Bronchial epithelial cell (primary cell): ENCODE measurements around the gene ACSL3. TPM values are rescaled to one million over a fixed set of nuclear protein-coding genes. Genes with fewer than 3 reads are reported as not detected.
A peak's percentile ranks its signal among the peaks of the same experiment; 100 is the strongest.
"Not testable (repeated sequence)": the region's sequence is repeated elsewhere in the genome, so short reads cannot be mapped to it uniquely, and the experiment has no call there.

Experiments used
- DNase-seq: peaks from one replicate; pipeline ENCODE4 v3.0.0-alpha.2; 2010; ENCODE audit warnings: low read depth
- FAIRE-seq: peaks from 2 replicates; lab custom pipeline; 2011; peaks lifted over from hg19 to GRCh38; lab: Jason Lieb, UNC
- H3K27me3 ChIP-seq: 2 replicates; pipeline ENCODE4 v1.5.1; 2011; ENCODE audit warnings: low read length; ENCODE audit not compliant: control insufficient read depth, insufficient read depth
- H3K36me3 ChIP-seq: 2 replicates; pipeline ENCODE4 v1.5.1; 2011; ENCODE audit warnings: low read length; ENCODE audit not compliant: control insufficient read depth, insufficient read depth
- H3K4me3 ChIP-seq: 2 replicates; pipeline ENCODE4 v1.5.1; 2011; ENCODE audit warnings: mild to moderate bottlenecking, low read depth, low read length, control low read depth
- CTCF ChIP-seq: IDR thresholded peaks from 2 replicates; pipeline ENCODE4 v1.5.1; 2011; ENCODE audit warnings: mild to moderate bottlenecking, moderate library complexity, low read length, control low read depth, inconsistent platforms; ENCODE audit not compliant: insufficient read depth, severe bottlenecking
- total RNA-seq: library from RNA; depleted of rRNA; stranded (reverse); fragments of >200 nt; gene quantifications from 2 replicates; pipeline ENCODE4 v1.2.1, GENCODE V29; 2014

Gene ACSL3
- total RNA-seq, 1 donor from 2014 or later, result 269 TPM

DNA sequence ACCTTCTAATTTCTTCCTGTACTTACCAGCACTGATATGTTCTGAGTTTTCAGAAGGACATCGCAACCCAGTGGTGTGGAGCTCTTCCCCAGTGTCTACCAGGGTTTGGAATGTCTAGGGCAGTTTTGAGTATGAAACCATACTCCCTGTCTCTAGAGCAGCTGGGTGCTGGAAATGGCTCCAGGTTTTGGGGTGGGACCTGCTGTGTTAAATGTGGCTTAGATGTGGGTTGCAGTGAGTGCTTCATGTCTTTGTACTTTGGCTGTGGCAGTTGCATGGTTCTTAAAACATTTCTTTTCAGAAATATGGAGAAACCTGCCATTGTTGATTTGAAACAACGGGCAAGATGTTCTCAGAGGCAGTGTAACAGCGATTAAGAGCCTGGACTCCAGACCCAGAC lies 48.5 kb downstream of the ACSL3 start:
- TF ChIP-seq CTCF, result no peak
- peaks cover 4% of the 10 kb centered on the region for H3K36me3 ChIP-seq
- no peak overlapping the region for H3K4me3 ChIP-seq
- H3K27me3 ChIP-seq, result no peaks in the 10 kb centered on the region
- no peak for DNase-seq
- FAIRE-seq, result no peak

DNA sequence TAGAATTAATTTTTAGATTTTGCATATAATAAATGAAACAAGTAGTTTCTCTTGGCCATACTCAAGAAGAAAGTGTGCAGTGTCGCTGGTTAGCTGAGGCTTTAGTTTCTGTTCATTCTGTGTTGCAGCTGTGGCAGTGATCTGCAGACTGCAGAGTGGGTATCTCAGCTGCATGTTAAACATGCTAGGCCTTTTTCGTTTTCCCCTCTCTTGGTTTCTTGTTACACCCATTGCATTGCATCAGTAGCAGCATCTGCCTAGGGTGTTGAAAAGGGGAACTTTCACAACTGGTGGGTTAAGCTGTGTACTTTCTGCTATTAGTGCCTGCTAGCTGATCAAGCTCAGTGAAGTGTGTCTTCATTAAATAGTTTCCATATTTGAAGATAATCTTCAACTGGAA lies 51.3 kb downstream of the ACSL3 start:
- FAIRE-seq (no peak), DNase-seq (no peak)
- no peaks in the 10 kb centered on the region for H3K27me3 ChIP-seq
- TF ChIP-seq CTCF, result no peak
- H3K4me3 ChIP-seq, result no peak overlapping the region
- peaks cover 4% of the 10 kb centered on the region for H3K36me3 ChIP-seq

GRCh38 chr2:222912776-222913175 lies 51.9 kb downstream of the ACSL3 start:
- no peaks in the 10 kb centered on the region for H3K27me3 ChIP-seq
- TF ChIP-seq CTCF, result no peak
- DNase-seq (no peak), FAIRE-seq (no peak)
- H3K36me3 ChIP-seq, result peaks cover 2% of the 10 kb centered on the region
- H3K4me3 ChIP-seq, result no peak overlapping the region

GRCh38 chr2:222915092-222915957 lies 54.5 kb downstream of the ACSL3 start:
- Histone ChIP-seq H3K36me3 (peaks cover 4% of the 10 kb centered on the region), H3K27me3 (no peaks in the 10 kb centered on the region), H3K4me3 (no peak overlapping the region)
- DNase-seq (peak; percentile 26), FAIRE-seq (no peak)
- peak; percentile 21 for TF ChIP-seq CTCF

DNA sequence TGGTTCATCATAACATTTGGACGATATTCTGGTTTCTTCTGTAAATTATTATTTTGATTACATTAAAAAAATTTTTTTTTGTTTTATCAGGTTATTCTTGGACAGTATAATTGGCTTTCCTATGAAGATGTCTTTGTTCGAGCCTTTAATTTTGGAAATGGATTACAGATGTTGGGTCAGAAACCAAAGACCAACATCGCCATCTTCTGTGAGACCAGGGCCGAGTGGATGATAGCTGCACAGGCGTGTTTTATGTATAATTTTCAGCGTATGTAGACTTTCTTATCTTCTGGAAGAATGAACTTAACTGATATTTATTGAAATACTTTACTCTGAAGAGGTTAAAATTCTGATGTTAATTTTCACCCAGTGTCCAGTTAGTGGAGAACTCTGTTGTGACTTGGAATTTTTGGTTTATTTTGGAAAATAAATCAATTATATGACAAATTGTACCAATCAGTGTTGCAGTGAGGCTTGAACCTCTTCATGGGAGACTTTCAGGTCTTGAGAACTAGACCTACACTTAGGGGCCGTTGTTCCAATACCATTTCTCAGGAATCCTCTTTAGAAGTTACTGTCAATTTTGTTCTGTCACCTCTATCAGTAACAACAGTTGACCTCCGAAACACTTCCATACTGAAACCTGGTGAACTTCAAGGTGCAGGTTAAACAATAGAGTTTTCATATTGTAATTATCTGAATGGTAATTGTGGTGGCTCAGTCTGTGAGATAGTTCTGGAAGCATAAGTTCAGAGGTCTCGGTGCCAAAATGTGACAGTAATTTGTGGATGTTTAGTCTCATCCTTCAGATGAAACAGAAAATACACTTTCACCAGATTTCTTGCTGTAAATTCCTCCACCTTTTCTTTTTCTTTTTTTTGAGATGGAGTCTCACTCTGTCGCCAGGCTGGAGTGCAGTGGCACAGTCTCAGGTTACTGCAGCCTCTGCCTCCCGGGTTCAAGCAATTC lies 55.7 kb downstream of the ACSL3 start:
- Histone ChIP-seq H3K4me3 (no peak overlapping the region), H3K36me3 (peaks cover 3% of the 10 kb centered on the region), H3K27me3 (no peaks in the 10 kb centered on the region)
- TF ChIP-seq CTCF, result no peak
- no peak for FAIRE-seq
- DNase-seq, result no peak

DNA sequence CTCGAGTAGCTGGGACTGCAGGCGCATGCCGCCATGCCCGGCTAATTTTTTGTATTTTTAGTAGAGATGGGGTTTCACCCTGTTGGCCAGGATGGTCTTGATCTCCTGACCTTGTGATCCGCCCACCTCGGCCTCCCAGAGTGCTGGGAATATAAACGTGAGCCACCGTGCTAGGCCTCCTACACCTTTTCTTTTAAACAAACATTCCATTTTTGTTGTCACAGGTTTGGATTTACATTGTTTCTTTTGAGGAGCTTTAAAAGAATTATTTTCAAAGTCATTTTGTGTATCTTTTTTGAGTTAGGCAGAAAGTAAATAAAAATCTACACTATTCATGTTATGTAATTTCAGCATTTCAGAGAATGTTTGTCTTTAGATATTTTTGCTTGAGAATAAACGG lies 56.4 kb downstream of the ACSL3 start:
- not testable (repeated sequence) for DNase-seq, H3K4me3 ChIP-seq, H3K36me3 ChIP-seq, H3K27me3 ChIP-seq, FAIRE-seq
